Type B pancreatic cell (in vitro differentiated cells): ENCODE measurements around the gene PPP6R3. TPM values are rescaled to one million over a fixed set of nuclear protein-coding genes. Genes with fewer than 3 reads are reported as not detected.

Experiments used
- DNase-seq: peaks from one replicate; pipeline ENCODE4 v3.0.0; 2021; ENCODE audit warnings: mixed read lengths; ENCODE audit not compliant: unreplicated experiment; ENCODE audit errors: extremely low spot score
- H3K27ac Mint-ChIP-seq: 2 replicates; pipeline ENCODE4 v1.8.0; 2021; ENCODE audit warnings: mild to moderate bottlenecking, mixed read lengths
- H3K27me3 Mint-ChIP-seq: 2 replicates; pipeline ENCODE4 v1.8.0; 2021; ENCODE audit warnings: mixed read lengths
- H3K36me3 Mint-ChIP-seq: 2 replicates; pipeline ENCODE4 v1.8.0; 2021; ENCODE audit warnings: mixed read lengths
- H3K4me1 Mint-ChIP-seq: one replicate; pipeline ENCODE4 v1.8.0; 2021; ENCODE audit warnings: mixed read lengths; ENCODE audit not compliant: unreplicated experiment
- H3K4me3 Mint-ChIP-seq: 2 replicates; pipeline ENCODE4 v1.8.0; 2021; ENCODE audit warnings: mild to moderate bottlenecking, mixed read lengths
- H3K9me3 Mint-ChIP-seq: 2 replicates; pipeline ENCODE4 v1.8.0; 2021; ENCODE audit warnings: mixed read lengths
- CTCF ChIP-seq: fragments of 200-600 bp; sonication (generic); conservative IDR thresholded peaks from 2 replicates; pipeline ENCODE4 v1.5.0; 2021; ENCODE audit warnings: antibody characterized with exemption, mild to moderate bottlenecking
- total RNA-seq: library from RNA; stranded (reverse); gene quantifications from 2 replicates; pipeline ENCODE4 v1.2.1, GENCODE V29; 2021; ENCODE audit warnings: low replicate concordance

The PPP6R3 gene
- total RNA-seq, 1 donor from 2014 or later: 104 TPM

GRCh38 chr11:68570691-68571090 is 110.1 kb downstream of the PPP6R3 start:
- H3K4me3 Mint-ChIP-seq: no peak overlapping the region
- H3K4me1 Mint-ChIP-seq: peaks cover 7% of the 10 kb centered on the region
- H3K27me3 Mint-ChIP-seq: no peaks in the 10 kb centered on the region
- DNase-seq: no peak
- peak overlapping the region; percentile 84 for H3K27ac Mint-ChIP-seq
- peaks cover 56% of the 10 kb centered on the region for H3K36me3 Mint-ChIP-seq
- TF ChIP-seq CTCF: no peak
- H3K9me3 Mint-ChIP-seq: no peaks in the 10 kb centered on the region

GRCh38 chr11:68574308-68574707 is 113.8 kb downstream of the PPP6R3 start:
- DNase-seq: no peak
- Mint-ChIP-seq H3K27me3 (no peaks in the 10 kb centered on the region), H3K36me3 (peaks cover 57% of the 10 kb centered on the region), H3K9me3 (no peaks in the 10 kb centered on the region), H3K4me3 (no peak overlapping the region), H3K27ac (no peak overlapping the region), H3K4me1 (peaks cover 7% of the 10 kb centered on the region)
- no peak for TF ChIP-seq CTCF

GRCh38 chr11:68575025-68575665 is 114.6 kb downstream of the PPP6R3 start:
- peaks cover 61% of the 10 kb centered on the region for H3K36me3 Mint-ChIP-seq
- H3K27ac Mint-ChIP-seq: no peak overlapping the region
- peaks cover 7% of the 10 kb centered on the region for H3K4me1 Mint-ChIP-seq
- no peaks in the 10 kb centered on the region for H3K27me3 Mint-ChIP-seq
- H3K4me3 Mint-ChIP-seq: no peak overlapping the region
- TF ChIP-seq CTCF: no peak
- no peaks in the 10 kb centered on the region for H3K9me3 Mint-ChIP-seq
- no peak for DNase-seq

GRCh38 chr11:68579455-68579854 is 118.9 kb downstream of the PPP6R3 start:
- DNase-seq: no peak
- Mint-ChIP-seq H3K27me3 (no peaks in the 10 kb centered on the region), H3K36me3 (peaks cover 62% of the 10 kb centered on the region), H3K9me3 (no peaks in the 10 kb centered on the region), H3K4me1 (peaks cover 13% of the 10 kb centered on the region), H3K4me3 (no peak overlapping the region), H3K27ac (peak overlapping the region; percentile 5)
- no peak for TF ChIP-seq CTCF

- DNase-seq: no peak
- peaks cover 13% of the 10 kb centered on the region for H3K4me1 Mint-ChIP-seq
- H3K27me3 Mint-ChIP-seq: no peaks in the 10 kb centered on the region
- peaks cover 61% of the 10 kb centered on the region for H3K36me3 Mint-ChIP-seq
- no peak for TF ChIP-seq CTCF
- no peak overlapping the region for H3K4me3 Mint-ChIP-seq
- H3K27ac Mint-ChIP-seq: no peak overlapping the region
- no peaks in the 10 kb centered on the region for H3K9me3 Mint-ChIP-seq
Observed at GRCh38 chr11:68581439-68581838, 120.9 kb downstream of the PPP6R3 start.
